Measurements from ENCODE around the gene TNRC6A.

- no peak for TF ChIP-seq POLR2A (IDR thresholded peaks at IDR 0.05)
- TF ChIP-seq, protein P1, sequence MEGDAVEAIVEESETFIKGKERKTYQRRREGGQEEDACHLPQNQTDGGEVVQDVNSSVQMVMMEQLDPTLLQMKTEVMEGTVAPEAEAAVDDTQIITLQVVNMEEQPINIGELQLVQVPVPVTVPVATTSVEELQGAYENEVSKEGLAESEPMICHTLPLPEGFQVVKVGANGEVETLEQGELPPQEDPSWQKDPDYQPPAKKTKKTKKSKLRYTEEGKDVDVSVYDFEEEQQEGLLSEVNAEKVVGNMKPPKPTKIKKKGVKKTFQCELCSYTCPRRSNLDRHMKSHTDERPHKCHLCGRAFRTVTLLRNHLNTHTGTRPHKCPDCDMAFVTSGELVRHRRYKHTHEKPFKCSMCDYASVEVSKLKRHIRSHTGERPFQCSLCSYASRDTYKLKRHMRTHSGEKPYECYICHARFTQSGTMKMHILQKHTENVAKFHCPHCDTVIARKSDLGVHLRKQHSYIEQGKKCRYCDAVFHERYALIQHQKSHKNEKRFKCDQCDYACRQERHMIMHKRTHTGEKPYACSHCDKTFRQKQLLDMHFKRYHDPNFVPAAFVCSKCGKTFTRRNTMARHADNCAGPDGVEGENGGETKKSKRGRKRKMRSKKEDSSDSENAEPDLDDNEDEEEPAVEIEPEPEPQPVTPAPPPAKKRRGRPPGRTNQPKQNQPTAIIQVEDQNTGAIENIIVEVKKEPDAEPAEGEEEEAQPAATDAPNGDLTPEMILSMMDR (IDR thresholded peaks at IDR 0.05): no peak
These were observed 4.9 kb downstream of the TNRC6A start for GRCh38 chr16:24734382-24734781.

Measured in adrenal gland (tissue), 5 donors.